Measurements from ENCODE around the gene SNX6.
"Not testable (repeated sequence)": the region's sequence is repeated elsewhere in the genome, so short reads cannot be mapped to it uniquely, and the experiment has no call there.

SNX6 gene

GRCh38 chr14:34569750-34570149, 60.2 kb downstream of the SNX6 start:
- no peak for DNase-seq (ENCODE audit: low read depth in 1 of 2, low spot score in 1 of 2)

DNA sequence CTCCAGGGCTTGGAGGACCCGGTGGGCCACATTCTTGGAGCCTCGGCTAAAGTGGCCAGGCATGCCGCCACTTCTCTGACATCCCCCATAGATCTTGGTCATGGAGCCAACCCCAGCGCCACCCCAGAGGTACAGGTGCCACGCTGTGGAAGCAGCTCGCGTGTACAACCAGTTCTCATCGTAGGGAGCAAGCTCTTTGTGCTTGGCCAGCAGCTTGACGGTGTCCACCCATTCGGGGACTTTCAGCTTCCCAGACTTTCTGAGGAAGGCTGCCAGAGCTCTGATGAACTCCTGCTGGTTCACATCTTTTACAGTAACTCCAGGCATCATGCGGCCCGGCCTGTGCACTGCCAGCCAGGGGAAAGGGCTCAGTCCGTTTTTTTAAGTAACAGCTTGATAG, 61.1 kb downstream of the SNX6 start:
- DNase-seq (ENCODE audit: low read depth in 1 of 2, low spot score in 1 of 2): no peak

DNA sequence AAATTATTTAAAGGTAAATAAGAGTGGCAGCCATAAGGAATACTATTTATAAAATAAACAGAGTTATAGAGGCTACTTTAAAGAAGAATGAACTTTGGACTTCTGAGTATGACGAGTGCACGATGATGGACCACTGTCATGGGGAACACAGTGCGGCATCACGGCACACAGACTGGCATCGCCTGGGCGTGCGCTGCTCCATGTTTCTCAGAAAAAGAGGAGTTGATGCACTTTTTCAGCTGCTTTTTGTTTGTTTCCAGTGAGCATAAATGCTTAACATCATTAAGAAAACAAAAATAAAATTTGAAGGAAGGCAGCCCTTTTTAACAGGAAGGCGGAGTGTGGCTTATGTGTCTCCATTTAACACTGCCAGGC, 67.2 kb downstream of the SNX6 start:
- DNase-seq (ENCODE audit: low read depth in 1 of 2, low spot score in 1 of 2): no peak

GRCh38 chr14:34562037-34562775, 67.7 kb downstream of the SNX6 start:
- DNase-seq (ENCODE audit: low read depth in 1 of 2, low spot score in 1 of 2): not testable (repeated sequence)

DNA sequence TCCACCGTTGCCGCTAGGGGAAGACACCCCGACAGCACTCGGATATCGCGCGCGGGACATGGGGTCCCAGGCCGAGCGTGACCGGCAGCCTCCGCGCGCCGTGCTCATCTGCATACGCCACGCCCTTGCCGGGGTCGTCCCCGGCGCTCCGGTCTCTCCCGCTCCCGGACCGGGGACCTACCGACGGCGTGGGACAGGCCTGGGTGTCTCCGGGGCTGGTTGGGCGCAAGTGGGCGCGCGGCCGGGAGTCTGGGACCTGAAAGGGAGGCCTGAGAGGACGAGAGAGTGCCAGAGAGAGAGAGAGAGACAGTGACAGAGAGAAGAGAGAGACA, 73.5 kb downstream of the SNX6 start:
- not testable (repeated sequence) for DNase-seq (ENCODE audit: low read depth in 1 of 2, low spot score in 1 of 2)

- not testable (repeated sequence) for DNase-seq (ENCODE audit: low read depth in 1 of 2, low spot score in 1 of 2)
These were observed 74.1 kb downstream of the SNX6 start for GRCh38 chr14:34555583-34556497.

DNA sequence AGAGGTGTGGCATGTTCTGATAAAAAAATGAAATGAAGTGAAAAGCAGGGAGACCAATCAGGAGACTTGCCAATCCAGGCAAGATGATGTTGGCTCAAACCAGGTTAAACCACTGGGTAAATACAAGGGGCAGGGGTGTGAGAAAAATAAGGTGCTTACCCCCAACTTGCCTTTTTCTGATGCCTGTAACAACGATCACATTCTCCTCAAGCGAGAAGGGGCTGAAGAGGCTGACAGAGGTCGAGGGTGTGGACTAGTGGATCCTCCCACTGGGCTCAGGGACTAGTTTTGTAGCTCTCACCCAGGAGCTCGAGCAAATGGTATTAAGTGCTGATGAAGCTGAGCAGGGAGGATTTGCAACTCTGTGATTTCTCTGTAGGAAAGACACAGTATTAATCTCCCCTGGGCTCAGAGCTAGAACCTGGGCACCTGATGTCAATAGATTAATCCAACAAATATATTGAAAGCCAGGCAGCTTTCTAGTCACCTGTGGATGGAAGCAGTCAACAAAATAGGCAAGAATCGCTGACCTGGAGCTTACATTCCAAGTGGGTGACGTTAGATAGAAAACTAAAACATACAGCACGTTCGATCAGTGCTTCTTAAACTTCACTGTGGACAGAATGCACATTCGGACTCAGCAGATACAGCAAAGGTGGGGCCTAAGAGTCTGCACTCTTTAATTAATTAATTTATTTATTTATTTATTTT, 75.3 kb downstream of the SNX6 start:
- no peak for DNase-seq (ENCODE audit: low read depth in 1 of 2, low spot score in 1 of 2)

DNA sequence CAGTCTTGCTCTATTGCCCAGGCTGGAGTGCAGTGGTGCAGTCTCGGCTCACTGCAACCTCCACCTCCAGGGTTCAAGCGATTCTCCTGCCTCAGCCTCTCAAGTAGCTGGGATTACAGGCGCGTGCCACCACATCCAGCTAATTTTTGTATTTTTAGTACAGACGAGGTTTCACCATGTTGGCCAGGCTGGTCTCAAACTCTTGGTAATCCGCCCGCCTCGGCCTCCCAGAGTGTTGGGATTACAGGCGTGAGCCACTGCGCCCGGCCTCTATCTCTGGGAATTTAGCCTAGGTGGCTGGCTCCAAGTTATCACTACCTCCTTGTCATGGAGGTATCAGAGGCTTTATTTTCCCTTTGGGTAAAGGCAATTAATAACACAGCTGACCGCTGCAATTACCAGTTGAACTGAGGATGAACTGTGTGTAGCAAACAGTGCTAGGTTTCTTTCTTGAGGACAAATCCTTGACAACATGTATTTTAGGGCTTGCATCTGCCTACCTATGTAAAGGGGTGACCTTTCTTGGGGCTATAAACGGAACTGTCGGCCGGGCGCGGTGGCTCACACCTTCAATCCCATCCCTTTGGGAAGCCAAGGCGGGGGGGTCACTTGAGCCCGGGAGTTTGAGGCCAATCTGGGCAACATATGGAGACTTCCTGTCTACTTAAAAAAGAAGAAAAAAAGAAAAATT, 80.5 kb downstream of the SNX6 start:
- not testable (repeated sequence) for DNase-seq (ENCODE audit: low read depth in 1 of 2, low spot score in 1 of 2)

DNA sequence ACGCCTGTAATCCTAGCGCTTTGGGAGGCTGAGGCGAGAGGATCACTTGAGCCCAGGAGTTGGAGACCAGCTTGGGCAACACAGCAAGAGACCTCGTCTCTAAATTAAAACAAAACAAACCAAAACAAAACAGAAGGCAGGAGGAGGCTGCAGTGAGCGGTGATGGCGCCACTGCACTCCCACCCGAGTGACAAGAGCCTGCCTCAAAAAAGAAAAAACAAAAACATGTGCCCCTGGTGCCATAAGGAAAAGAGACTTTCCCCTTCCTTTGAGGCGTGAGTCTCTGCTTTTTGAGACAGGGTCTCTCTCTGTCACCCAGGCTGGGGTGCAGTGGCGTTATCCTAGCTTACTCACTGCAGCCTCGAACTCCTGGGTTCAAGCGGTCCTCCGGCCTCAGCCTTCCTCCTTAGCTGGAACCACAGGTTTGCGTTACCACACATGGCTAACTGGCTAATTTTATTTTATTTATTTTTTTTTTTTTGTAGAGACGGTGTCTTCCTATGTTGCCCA, 81.4 kb downstream of the SNX6 start:
- DNase-seq (ENCODE audit: low read depth in 1 of 2, low spot score in 1 of 2): no peak

DNA sequence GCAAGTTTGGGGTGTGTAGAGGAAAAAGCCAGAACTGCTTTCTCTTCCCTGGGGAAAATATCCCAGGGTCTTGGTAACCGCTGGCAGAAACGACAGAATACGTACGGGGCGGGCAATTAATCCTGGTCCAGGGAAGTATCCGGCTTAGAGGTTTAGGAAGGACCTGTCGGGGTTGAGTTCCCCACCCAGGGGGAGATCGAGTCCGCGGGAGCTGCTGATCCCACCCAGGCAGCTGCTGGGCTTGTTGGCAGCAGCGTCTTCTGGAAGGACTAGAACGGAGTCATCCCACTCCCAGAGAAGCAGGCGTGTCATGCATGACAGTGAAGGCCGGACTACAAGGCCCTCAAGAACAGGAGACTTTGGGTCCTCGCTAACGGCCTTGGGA, 82.8 kb downstream of the SNX6 start:
- DNase-seq (ENCODE audit: low read depth in 1 of 2, low spot score in 1 of 2): not testable (repeated sequence)

DNA sequence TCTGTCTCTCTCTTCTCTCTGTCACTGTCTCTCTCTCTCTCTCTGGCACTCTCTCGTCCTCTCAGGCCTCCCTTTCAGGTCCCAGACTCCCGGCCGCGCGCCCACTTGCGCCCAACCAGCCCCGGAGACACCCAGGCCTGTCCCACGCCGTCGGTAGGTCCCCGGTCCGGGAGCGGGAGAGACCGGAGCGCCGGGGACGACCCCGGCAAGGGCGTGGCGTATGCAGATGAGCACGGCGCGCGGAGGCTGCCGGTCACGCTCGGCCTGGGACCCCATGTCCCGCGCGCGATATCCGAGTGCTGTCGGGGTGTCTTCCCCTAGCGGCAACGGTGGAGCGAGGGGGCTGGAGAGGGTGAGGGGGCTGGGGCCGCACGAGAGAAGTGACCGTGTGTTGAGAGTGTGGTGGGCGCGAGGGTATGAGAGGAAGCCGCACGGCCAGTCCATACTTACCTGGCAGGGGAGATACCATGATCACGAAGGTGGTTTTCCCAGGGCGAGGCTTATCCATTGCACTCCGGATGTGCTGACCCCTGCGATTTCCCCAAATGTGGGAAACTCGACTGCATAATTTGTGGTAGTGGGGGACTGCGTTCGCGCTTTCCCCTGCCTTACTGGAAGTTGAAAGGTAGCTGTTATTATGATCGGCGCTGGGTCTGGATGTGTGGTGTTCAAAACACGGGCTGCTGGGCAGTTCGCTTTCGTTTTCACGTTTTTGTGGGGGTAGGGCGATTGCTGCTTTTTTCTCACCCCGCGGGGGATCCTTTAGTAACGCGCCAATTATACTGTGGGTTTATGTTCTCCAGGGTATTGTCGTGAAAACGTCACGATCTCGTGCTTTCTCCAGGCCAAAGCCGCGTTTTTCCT, 83.4 kb downstream of the SNX6 start:
- not testable (repeated sequence) for DNase-seq (ENCODE audit: low read depth in 1 of 2, low spot score in 1 of 2)

GRCh38 chr14:34540181-34541059, 89.5 kb downstream of the SNX6 start:
- DNase-seq (ENCODE audit: low read depth in 1 of 2, low spot score in 1 of 2): not testable (repeated sequence)

GRCh38 chr14:34539407-34540180, 90.4 kb downstream of the SNX6 start, which contains the start of gene EAPP:
Gene EAPP, minus strand, starts transcription at chr14:34539701. Its CDS starts 73 bp downstream, at chr14:34539628.
- DNase-seq (ENCODE audit: low read depth in 1 of 2, low spot score in 1 of 2): peak; percentile 88 to 89

- DNase-seq (ENCODE audit: low read depth in 1 of 2, low spot score in 1 of 2): no peak
These were observed 91.0 kb downstream of the SNX6 start for GRCh38 chr14:34538871-34539406.

- DNase-seq (ENCODE audit: low read depth in 1 of 2, low spot score in 1 of 2): not testable (repeated sequence)
These were observed 91.9 kb downstream of the SNX6 start for GRCh38 chr14:34538096-34538495.

GRCh38 chr14:34537677-34538009, 92.3 kb downstream of the SNX6 start:
- DNase-seq (ENCODE audit: low read depth in 1 of 2, low spot score in 1 of 2): no peak

GRCh38 chr14:34536951-34537676, 92.8 kb downstream of the SNX6 start:
- no peak for DNase-seq (ENCODE audit: low read depth in 1 of 2, low spot score in 1 of 2)

Data from activated T-helper 1 cell treated with anti-CD3 and anti-CD28 coated beads, Interleukin-2, amount 50 U/mL, for 16 hours (primary cell).